NCI-H526 treated with DMSO at 0.1 percent for 48 hours (cell line): ENCODE results near the gene TBC1D22A.

ENCODE experiments used
- DNase-seq: peaks from one replicate; lab custom pipeline; 2025; lab: John Stamatoyannopoulos, UW

TBC1D22A gene

DNA sequence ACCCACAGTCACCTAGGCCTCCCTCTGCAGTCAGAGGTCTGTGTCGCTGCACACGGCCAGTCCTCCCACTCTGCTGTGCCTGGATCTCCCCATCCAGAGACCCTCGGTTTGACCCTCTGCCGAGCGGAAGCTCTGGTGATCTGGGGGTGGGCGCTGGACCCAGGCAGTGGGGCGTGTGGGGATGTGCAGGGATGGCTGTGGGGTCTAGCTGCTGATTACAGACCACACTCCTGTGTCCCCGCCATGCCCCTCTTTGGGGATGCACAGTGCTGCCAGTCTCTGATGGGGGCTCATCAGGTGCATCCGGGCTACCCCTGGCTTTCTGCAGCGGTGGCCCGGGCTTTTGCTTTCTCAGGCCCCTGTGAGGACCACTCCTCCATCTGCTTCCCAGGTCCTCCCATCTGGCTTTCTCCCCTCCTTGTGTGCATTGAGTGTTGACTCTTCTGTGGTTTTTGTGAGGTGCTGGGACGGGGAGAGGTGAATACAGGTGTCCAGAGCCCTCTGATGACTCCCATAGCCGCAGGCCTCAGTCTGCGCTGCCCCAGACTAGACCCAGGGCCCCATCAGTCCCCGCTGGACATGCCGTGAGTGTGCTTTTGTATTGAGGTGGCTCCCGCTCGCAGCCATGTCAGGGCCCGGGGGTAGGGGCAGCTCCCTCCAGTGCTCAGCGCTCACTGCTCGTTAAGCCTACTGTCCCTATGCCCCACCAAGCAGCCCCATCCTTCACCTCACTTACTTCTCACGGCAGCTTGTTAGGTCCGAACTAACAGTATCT is 251.6 kb downstream of the TBC1D22A start:
- no peak for DNase-seq

GRCh38 chr22:47014636-47015345 is 252.3 kb downstream of the TBC1D22A start:
- no peak for DNase-seq

- no peak for DNase-seq
Observed at GRCh38 chr22:47015589-47016178, 253.2 kb downstream of the TBC1D22A start.

DNA sequence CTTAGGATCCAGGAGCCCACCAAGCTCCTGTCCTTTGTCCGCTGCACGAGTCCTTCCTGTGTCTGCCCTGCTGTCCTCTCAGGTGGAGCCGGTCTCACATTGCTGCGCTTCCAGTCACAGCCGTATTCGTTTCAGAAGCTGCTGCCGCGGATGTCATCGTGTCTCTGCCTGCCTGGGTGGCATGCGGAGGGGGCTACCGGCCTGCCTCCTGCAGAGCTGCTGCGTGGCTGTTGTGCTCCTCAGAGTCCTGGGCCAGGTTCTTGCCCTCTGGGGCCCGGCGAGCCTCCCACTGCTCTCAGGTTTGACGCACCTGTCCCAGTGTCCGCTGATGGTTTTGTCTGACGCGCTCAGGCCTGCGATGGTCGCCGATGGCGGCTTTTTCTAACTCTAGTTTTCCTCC is 254.2 kb downstream of the TBC1D22A start:
- DNase-seq = no peak

- no peak for DNase-seq
Observed at GRCh38 chr22:47017245-47017644, 254.8 kb downstream of the TBC1D22A start.

DNA sequence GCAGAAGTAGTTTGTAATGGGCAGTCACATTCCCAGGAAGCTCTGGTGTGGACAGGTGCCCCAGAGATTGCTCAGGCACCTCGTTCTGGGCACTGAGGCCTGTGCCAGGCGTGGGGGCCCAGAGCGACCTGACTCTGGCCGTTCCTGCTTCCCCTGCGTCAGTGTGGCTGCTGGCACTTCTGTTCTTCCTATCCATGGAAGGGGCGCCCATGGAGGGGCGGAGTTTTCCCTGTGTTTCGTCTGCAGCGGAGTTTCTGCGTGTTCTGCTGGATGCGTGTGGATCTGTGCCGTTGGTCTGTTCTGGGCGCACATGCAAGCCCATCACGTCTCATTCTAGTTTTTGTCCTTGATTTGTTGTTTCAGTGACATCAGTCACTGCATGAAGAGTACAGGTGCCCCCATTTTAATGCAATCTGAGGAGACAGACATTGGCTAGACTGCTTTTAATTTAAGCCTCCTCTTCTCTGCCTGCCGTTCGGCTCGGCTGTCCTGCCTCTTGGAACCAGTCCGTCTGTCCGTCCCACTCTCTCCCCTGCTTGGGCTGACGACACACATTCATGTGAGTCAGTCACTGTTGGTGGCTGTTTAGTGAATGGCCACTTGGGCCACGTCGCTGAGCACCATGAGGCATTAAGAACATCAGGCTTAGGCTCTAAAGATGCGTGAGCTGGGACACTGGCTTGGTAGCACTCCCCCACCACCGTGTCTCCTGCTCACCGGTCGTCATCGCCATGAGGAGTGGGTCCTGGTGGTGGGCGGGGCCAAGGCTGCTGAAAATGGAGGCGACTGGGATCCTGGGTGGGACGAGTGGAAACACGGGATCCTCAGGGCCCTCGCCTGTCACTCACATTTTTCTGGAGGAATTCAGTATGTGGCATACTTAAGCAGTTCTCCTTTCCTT is 255.8 kb downstream of the TBC1D22A start:
- DNase-seq = no peak

DNA sequence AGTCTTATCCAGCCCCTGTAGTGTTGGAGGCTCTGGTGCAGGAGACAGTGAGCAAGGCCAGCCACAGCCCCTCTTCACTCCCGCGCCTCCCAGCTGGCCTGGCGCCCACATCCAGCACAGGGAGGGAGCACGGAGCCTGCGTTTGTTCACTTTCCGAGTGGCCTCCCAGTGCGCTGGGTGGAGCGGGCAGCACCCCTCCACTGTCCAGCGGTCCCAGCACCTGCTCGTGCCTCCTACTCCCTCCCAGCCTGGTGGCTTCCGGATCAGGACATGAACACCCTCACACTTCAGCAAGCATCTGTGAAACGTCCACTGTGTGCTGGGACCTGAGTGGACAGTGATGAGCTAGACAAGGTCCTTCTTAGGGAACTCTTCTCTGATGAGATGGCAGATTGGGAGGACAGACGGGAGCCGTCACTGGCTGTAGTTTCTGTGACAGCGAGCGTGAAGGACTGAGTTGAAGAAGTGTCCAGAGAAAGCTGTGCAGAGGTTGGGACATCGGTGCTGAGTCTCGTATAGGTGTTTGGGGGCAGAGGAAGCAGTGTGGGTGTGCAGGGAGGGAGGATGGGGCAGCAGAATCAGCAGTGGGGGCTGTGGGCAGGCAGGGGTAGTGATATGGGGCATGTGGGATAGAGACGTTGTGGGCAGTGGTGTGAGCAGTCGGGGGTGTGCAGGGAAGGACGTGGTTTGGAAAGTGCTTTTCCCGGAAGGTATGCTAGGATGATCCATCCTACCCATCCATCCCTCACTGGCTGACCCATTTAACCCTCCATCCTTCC is 256.8 kb downstream of the TBC1D22A start:
- no peak for DNase-seq

DNA sequence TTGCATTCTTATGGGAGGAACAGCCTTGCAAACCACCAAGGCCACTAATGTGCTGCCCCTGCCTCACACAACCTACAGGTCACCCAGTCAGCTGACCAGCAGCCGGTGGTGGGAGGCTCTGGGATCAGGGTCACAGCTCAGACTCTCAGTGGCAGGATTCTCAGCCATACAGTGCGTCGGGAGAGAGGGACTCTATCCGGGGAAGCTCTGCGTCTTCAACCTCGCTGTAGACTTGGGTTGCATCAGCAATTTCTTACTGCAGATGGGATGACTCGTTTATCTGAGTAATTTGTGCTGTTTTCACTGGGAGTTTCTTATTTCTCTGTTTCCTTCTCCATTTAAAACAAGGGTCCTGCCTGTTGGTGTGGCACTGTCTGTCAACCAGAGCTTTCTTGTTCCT is 257.7 kb downstream of the TBC1D22A start:
- no peak for DNase-seq

DNA sequence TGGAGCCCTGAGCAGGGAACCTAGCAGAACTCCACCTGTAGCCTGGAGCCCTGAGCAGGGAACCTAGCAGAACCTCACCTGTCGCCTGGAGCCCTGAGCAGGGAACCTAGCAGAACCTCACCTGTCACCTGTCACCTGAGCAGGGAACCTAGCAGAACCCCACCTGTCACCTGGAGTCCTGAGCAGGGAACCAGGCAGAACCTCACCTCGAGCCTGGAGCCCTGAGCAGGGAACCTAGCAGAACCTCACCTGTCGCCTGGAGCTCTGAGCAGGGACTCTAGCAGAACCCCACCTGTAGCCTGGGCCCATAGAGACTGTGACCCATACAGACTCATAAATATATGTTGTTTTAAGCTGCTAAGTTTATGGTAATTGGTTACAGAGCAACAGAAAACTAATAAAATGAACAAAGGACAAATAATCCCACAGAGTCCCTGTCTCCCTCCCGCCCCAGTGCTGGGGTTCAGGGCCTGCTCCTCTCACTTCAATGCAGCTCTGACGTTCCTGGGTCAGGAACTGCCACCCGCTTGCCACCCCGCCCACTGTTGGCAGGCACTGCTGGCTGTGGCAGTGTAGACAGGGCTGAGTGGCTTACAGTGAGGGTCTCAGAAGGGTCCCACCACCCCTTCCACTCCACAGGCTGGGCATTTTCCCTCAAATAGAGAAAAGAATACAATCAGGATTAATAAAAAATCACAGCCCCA is 259.1 kb downstream of the TBC1D22A start:
- no peak for DNase-seq

DNA sequence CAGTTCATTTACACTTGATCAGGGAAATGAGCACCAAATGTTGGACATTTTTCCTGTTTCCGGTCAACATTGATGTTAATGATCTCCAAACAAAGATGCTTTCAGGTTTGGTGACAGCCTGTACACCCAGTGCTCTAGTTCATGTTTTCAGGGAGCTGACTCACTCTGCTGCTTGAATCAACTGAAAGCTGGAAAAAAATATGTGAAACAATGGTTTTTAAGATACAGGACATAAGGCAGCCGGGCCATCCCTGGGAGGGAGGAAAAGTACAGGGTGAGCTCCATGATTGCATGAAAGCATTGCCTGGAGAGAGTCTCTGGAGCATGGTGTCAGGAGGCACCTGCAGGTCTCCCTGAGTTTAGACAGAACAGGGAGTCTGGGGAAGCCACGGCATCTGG is 259.6 kb downstream of the TBC1D22A start:
- no peak for DNase-seq

- no peak for DNase-seq
Observed at GRCh38 chr22:47022475-47022874, 260.0 kb downstream of the TBC1D22A start.

DNA sequence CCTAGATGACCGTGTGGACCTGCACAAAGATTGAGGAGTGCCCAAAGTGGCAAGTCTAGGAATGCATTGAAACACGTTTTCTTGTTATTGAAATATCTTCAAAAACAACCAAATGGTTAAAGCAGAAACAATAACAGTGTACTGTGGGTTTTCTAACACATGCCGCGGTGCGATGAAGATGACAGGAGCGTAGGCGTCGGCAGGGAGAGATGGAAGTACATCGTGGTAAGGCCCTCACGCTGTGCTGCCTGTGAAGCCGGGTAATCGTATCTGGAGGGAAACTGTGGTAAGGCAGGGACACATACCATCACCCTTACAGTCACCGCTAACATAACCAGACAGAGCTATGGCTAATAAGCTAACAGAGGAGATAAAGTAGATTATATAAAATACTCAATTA is 261.4 kb downstream of the TBC1D22A start:
- no peak for DNase-seq

DNA sequence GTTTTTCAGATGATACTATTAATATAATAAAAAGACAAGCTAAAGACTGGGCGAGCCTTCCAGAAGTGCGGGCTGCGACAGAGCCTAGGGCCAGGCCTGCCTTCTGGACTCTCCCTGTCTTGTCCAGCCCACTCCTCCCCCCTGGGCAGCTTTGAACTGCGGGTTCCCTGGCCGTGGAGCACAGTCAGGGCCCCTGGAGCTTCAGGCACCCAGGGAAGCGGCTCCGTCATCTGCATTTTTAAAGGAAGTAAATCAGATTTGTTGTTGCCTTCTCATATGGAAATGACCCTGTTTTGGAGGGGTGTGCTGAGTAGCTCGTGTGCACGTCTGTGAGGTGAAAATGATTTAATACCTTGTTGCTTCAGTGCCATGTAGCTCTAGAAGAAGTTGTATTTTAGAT is 265.3 kb downstream of the TBC1D22A start:
- DNase-seq = no peak

- DNase-seq = no peak
Observed at GRCh38 chr22:47029244-47030074, 267.0 kb downstream of the TBC1D22A start.

- DNase-seq = no peak
Observed at GRCh38 chr22:47030143-47030661, 267.8 kb downstream of the TBC1D22A start.

DNA sequence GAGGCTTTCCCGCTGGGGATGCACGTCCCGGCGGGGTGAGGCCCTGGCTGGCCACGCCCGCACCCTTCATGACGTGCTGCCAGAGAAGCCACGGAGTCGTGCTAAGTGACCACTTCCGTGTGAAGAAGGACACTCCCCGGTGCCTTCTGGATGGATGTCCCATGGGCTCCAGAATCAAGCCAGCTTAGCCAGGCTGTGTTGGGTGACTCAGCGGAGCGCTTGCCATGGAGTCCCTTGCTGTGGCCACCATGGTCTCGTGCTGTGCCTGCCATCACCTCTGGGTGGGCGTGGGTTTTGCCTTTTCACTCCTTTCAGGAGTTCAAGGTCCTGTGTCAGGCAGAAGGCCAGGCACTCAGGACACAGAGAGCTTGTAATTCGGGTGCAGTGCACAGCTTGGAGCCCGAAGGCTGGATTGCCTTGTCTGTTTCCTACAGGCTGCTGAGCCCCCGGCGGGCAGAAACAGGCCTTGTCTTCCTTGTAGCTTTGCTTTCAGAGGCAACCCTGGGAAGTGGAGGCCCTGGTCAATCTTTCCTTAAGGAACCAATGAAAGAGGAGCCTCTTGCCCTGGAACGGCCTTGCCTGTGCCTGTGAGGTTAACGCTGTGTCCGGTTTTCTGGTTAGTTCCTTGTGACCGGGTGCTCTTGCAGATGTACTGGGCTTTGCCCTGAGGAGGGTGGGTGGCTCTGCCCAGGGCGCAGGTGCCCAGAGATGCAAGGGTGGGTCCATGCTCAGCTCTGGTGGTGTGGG is 268.6 kb downstream of the TBC1D22A start:
- DNase-seq = no peak

GRCh38 chr22:47031628-47031915 is 269.1 kb downstream of the TBC1D22A start:
- no peak for DNase-seq

GRCh38 chr22:47032091-47032943 is 269.9 kb downstream of the TBC1D22A start:
- DNase-seq = no peak
